Measurements from ENCODE around the gene NLRP1. TPM values are rescaled to one million over a fixed set of nuclear protein-coding genes. Genes with fewer than 3 reads are reported as not detected.

The NLRP1 gene
- total and polyA plus RNA-seq, 10 of the 15 experiments (the other 5 are each of a cell fraction or from before 2014, with no cell fraction given): 2.8 to 21.8 (median 11.9) TPM

- H3K27ac ChIP-seq (ENCODE audit: control insufficient read depth, insufficient read depth): no peak overlapping the region
- H3K9ac ChIP-seq (ENCODE audit: control insufficient read depth, insufficient read depth, low read length): no peak overlapping the region
- BruUV-seq (replicated peaks): no TSS peak
- H3K36me3 ChIP-seq (ENCODE audit: control insufficient read depth in 2 of 2, insufficient read depth in 2 of 2, low read length in 1 of 2): no peaks in the 10 kb centered on the region
- FAIRE-seq (no peak), DNase-seq (ENCODE audit: low read depth, low spot score) (no peak), ATAC-seq (no peak)
- 88% methylated on average over 4 of the region's 4 CpGs for WGBS (ENCODE audit: insufficient coverage, insufficient replicate concordance, low lambda C conversion rate, missing lambda C conversion rate)
- TF ChIP-seq BACH1 (IDR thresholded peaks at IDR 0.05; ENCODE audit: borderline replicate concordance): no peak
- TF ChIP-seq, protein P1, sequence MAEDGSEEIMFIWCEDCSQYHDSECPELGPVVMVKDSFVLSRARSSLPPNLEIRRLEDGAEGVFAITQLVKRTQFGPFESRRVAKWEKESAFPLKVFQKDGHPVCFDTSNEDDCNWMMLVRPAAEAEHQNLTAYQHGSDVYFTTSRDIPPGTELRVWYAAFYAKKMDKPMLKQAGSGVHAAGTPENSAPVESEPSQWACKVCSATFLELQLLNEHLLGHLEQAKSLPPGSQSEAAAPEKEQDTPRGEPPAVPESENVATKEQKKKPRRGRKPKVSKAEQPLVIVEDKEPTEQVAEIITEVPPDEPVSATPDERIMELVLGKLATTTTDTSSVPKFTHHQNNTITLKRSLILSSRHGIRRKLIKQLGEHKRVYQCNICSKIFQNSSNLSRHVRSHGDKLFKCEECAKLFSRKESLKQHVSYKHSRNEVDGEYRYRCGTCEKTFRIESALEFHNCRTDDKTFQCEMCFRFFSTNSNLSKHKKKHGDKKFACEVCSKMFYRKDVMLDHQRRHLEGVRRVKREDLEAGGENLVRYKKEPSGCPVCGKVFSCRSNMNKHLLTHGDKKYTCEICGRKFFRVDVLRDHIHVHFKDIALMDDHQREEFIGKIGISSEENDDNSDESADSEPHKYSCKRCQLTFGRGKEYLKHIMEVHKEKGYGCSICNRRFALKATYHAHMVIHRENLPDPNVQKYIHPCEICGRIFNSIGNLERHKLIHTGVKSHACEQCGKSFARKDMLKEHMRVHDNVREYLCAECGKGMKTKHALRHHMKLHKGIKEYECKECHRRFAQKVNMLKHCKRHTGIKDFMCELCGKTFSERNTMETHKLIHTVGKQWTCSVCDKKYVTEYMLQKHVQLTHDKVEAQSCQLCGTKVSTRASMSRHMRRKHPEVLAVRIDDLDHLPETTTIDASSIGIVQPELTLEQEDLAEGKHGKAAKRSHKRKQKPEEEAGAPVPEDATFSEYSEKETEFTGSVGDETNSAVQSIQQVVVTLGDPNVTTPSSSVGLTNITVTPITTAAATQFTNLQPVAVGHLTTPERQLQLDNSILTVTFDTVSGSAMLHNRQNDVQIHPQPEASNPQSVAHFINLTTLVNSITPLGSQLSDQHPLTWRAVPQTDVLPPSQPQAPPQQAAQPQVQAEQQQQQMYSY (CRISPR knock-in tag; IDR thresholded peaks at IDR 0.05): no peak
- ChIA-PET RAD21 (ENCODE audit: unreplicated experiment) (no interaction called here), POLR2A (no interaction called here), CTCF (no interaction called here), SMC1A (ENCODE audit: uncharacterized antibody, unreplicated experiment) (no interaction called here)
- no peaks in the 10 kb centered on the region for H4K20me1 ChIP-seq (ENCODE audit: control insufficient read depth, insufficient read depth)
- H3K4me2 ChIP-seq (ENCODE audit: control insufficient read depth, insufficient read depth): no peak overlapping the region
- H3K27me3 ChIP-seq (replicated peaks in 1 of 2; ENCODE audit: control insufficient read depth in 2 of 2, insufficient read depth in 2 of 2, low read length in 1 of 2): peaks cover 0 to 2% of the 10 kb centered on the region in 2 experiments; a peak in 2 of 4 replicates
- in situ Hi-C loops (cut with MboI) (no loop called here), intact Hi-C loops (cut with micrococcal nuclease; ENCODE audit: unreplicated experiment) (no loop called here)
- H3K4me3 ChIP-seq: no peak overlapping the region
- no peaks in the 10 kb centered on the region for H3K79me2 ChIP-seq (ENCODE audit: control insufficient read depth, insufficient read depth, low read length)
- H3K9me3 ChIP-seq (replicated peaks; ENCODE audit: control insufficient read depth, insufficient read depth, low read length): no peaks in the 10 kb centered on the region
- no peak overlapping the region for H2AFZ ChIP-seq (ENCODE audit: control insufficient read depth, low read depth, low read length)
- H3K4me1 ChIP-seq (ENCODE audit: control insufficient read depth, insufficient read depth, low read length): no peaks in the 10 kb centered on the region
Measured at GRCh38 chr17:5502552-5502951, 81.8 kb downstream of the NLRP1 start.

DNA sequence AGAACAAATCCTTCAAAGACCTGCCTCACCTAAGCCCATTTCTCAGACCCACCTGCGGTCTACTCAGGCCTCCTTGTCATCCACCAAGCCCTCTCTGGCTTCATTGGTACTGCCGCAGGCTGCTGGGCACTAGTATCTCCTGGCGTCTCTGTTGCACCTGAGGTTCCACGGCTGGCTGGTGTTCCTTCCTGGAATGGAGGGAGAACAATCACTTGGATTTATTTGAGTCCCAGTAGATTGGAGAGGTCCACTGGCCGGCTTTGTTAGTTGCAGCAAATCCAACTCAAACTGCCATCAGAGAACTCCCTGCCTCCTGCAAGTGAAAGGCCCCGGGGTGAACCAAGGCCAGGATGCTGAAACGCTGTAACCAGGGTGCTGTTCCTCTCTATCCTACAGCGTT, 82.6 kb downstream of the NLRP1 start:
- H3K36me3 ChIP-seq (ENCODE audit: control insufficient read depth in 2 of 2, insufficient read depth in 2 of 2, low read length in 1 of 2): no peaks in the 10 kb centered on the region

More for the DNA sequence above, 82.6 kb downstream of the NLRP1 start:
- Histone ChIP-seq H3K4me3 (no peak overlapping the region), H3K27me3 (replicated peaks in 1 of 2; ENCODE audit: control insufficient read depth in 2 of 2, insufficient read depth in 2 of 2, low read length in 1 of 2) (peaks cover 0 to 2% of the 10 kb centered on the region in 2 experiments; a peak in 2 of 4 replicates), H4K20me1 (ENCODE audit: control insufficient read depth, insufficient read depth) (no peaks in the 10 kb centered on the region), H3K4me1 (ENCODE audit: control insufficient read depth, insufficient read depth, low read length) (no peaks in the 10 kb centered on the region), H3K9ac (ENCODE audit: control insufficient read depth, insufficient read depth, low read length) (no peak overlapping the region), H3K79me2 (ENCODE audit: control insufficient read depth, insufficient read depth, low read length) (no peaks in the 10 kb centered on the region), H3K27ac (ENCODE audit: control insufficient read depth, insufficient read depth) (no peak overlapping the region), H2AFZ (ENCODE audit: control insufficient read depth, low read depth, low read length) (no peak overlapping the region), H3K9me3 (replicated peaks; ENCODE audit: control insufficient read depth, insufficient read depth, low read length) (no peaks in the 10 kb centered on the region), H3K4me2 (ENCODE audit: control insufficient read depth, insufficient read depth) (no peak overlapping the region)
- POLR2A ChIA-PET: no interaction called here
- DNase-seq (ENCODE audit: low read depth, low spot score): no peak
- SMC1A ChIA-PET (ENCODE audit: uncharacterized antibody, unreplicated experiment): interaction anchor here (0.8 kb wide), 1 partner anchor 9 kb away, joined by 3 read pairs; no protein-coding TSS in a partner anchor
- in situ Hi-C loops (cut with MboI): no loop called here
- no peak for ATAC-seq
- no peak for TF ChIP-seq BCL11A (IDR thresholded peaks at IDR 0.05; ENCODE audit: low read depth, low read length)
- TF ChIP-seq IKZF1 (conservative IDR thresholded peaks at IDR 0.05): no peak
- RAD21 ChIA-PET (ENCODE audit: unreplicated experiment): no interaction called here
- 96% methylated on average over 8 of the region's 8 CpGs for WGBS (ENCODE audit: insufficient coverage, insufficient replicate concordance, low lambda C conversion rate, missing lambda C conversion rate)
- FAIRE-seq: no peak
- intact Hi-C loops (cut with micrococcal nuclease; ENCODE audit: unreplicated experiment): no loop called here
- BruUV-seq (replicated peaks): no TSS peak
- CTCF ChIA-PET: no interaction called here
